Left cardiac atrium (tissue), 4 donors: Measurements from ENCODE around the gene TRIM31. TPM values are rescaled to one million over a fixed set of nuclear protein-coding genes. Genes with fewer than 3 reads are reported as not detected.
A peak's percentile ranks its signal among the peaks of the same experiment; 100 is the strongest.
"Not testable (repeated sequence)": the region's sequence is repeated elsewhere in the genome, so short reads cannot be mapped to it uniquely, and the experiment has no call there.

Experiments used
- ATAC-seq, 2 donors: fragments of 200-7000 bp; cut with Tn5 transposase; one replicate each; pipeline ENCODE4 v1.9.1; 2020; ENCODE audit warnings: mild to moderate bottlenecking in 2 of 2, moderate library complexity in 2 of 2
- DNase-seq: peaks from one replicate; pipeline ENCODE4 v3.0.0-alpha.2; 2020
- intact Hi-C, 2 donors: fragments of 100-400 bp; cut with DNase I; formaldehyde crosslinking; loops; one replicate each; pipeline versions ENCODE4 v1.14.1 to v1.15.1; 2022 to 2023
- total RNA-seq, 2 donors: library from RNA; stranded (reverse); fragmentation: NEBNext Ultra II Directional; extraction: Animal tissue kit (Norgen Biotek cat#: 25700); gene quantifications; one replicate each; pipeline ENCODE4 v1.2.1, GENCODE V29; 2021
- donor health status: DM: no; HTN: yes; CAD: no.
- donor health status: DM: no; HTN: yes; CAD: no; lungs with severe emphysema.
- donor health status: DM: yes; HTN: yes; CAD: no.
- donor health status: Dilated cardiomyopathy.

Gene TRIM31
- total RNA-seq, 2 donors from 2014 or later = not detected

- DNase-seq (no peak), ATAC-seq (no peak)
- intact Hi-C loops = no loop called here
Observed at GRCh38 chr6:30150671-30151395, 37.9 kb upstream of the TRIM31 start.

- no peak for ATAC-seq
- DNase-seq = no peak
- intact Hi-C loops = no loop called here
Observed at GRCh38 chr6:30149858-30150550, 37.1 kb upstream of the TRIM31 start.

- intact Hi-C loops = no loop called here
- DNase-seq (no peak), ATAC-seq (no peak)
Observed at GRCh38 chr6:30149234-30149633, 36.3 kb upstream of the TRIM31 start.

GRCh38 chr6:30147096-30147495, 34.2 kb upstream of the TRIM31 start:
- DNase-seq (no peak), ATAC-seq (no peak)
- intact Hi-C loops = no loop called here

GRCh38 chr6:30145818-30146217, 32.9 kb upstream of the TRIM31 start:
- ATAC-seq = no peak
- intact Hi-C loops = no loop called here

GRCh38 chr6:30144811-30145210, 31.9 kb upstream of the TRIM31 start:
- intact Hi-C loops = no loop called here
- ATAC-seq (no peak), DNase-seq (no peak)

More at GRCh38 chr6:30145818-30146217, 32.9 kb upstream of the TRIM31 start:
- no peak for DNase-seq

- intact Hi-C loops = no loop called here
- ATAC-seq = no peak
- DNase-seq = no peak
Observed at GRCh38 chr6:30143780-30144179, 30.9 kb upstream of the TRIM31 start.

GRCh38 chr6:30142665-30143064, 29.8 kb upstream of the TRIM31 start:
- DNase-seq = no peak
- ATAC-seq = no peak
- intact Hi-C loops = no loop called here

GRCh38 chr6:30140240-30140639, 27.4 kb upstream of the TRIM31 start:
- DNase-seq, ATAC-seq, intact Hi-C loops: not testable (repeated sequence)

GRCh38 chr6:30136570-30137286, 23.8 kb upstream of the TRIM31 start:
- ATAC-seq (no peak), DNase-seq (no peak)
- intact Hi-C loops = no loop called here

GRCh38 chr6:30135757-30136156, 22.9 kb upstream of the TRIM31 start, which contains the start of gene TRIM40:
Gene TRIM40, plus strand, starts transcription at chr6:30136140. Its CDS starts 897 bp downstream, at chr6:30137037.
- intact Hi-C loops = no loop called here
- DNase-seq (no peak), ATAC-seq (no peak)

GRCh38 chr6:30135147-30135546, 22.3 kb upstream of the TRIM31 start:
- ATAC-seq (no peak), DNase-seq (no peak)
- intact Hi-C loops = no loop called here

- no peak for DNase-seq
- no peak for ATAC-seq
- intact Hi-C loops = loop anchor here in 1 of 2 donors (1.0 kb wide), 1 partner anchor 29 kb away; no protein-coding TSS in a partner anchor
Observed at GRCh38 chr6:30131947-30132497, 19.1 kb upstream of the TRIM31 start.

GRCh38 chr6:30130887-30131862, 18.3 kb upstream of the TRIM31 start:
- DNase-seq (peak; percentile 60), ATAC-seq (peak; percentile 80 to 89)
- intact Hi-C loops = loop anchor here in 1 of 2 donors (1.0 kb wide), 1 partner anchor 28 kb away; no protein-coding TSS in a partner anchor

- ATAC-seq = no peak
- intact Hi-C loops = no loop called here
- no peak for DNase-seq
Observed at GRCh38 chr6:30130179-30130679, 17.3 kb upstream of the TRIM31 start.

- intact Hi-C loops = no loop called here
- no peak for DNase-seq
- no peak for ATAC-seq
Observed at GRCh38 chr6:30129265-30130178, 16.6 kb upstream of the TRIM31 start.
